Measurements from ENCODE around the gene TUBB8.
A peak's percentile ranks its signal among the peaks of the same experiment; 100 is the strongest.
"Not testable (repeated sequence)": the region's sequence is repeated elsewhere in the genome, so short reads cannot be mapped to it uniquely, and the experiment has no call there.

TUBB8 gene

DNA sequence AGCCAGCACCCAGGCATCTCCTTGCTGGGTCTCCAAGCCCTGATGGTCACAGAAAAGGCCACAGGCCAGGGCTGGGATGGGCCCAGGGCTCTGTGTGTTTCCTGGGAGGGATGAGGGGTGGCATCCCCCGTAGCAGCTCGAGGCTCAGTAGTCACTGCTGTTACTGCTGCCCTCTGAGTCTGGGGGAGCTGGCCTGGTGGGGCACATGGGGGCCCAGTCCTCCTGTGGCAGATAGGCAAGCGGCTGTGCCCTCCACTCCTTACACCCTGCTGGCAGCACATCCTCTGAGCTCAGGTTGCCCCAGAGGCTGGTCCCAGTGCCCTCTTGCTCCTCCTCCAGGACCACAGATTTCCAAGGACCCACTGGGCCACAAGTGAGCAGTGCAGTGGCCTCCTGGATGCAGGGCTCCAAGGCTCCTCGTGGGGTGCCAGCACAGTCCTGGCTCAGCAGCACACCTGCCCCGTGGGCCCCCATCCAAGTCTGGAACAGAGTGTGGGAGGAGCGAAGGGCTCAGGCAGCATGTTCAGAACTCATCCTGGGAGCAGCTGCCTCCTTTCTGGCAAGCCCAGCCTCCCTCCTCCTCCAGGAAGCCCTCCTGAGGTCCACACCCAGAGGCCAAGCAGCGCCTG, 31.5 kb upstream of the TUBB8 start:
- DNase-seq (ENCODE audit: low read depth, low spot score) = no peak
- Histone ChIP-seq H3K9ac (ENCODE audit: insufficient read length, low read depth) (no peak overlapping the region), H3K27me3 (ENCODE audit: insufficient read depth, insufficient read length) (no peaks in the 10 kb centered on the region), H3K4me3 (ENCODE audit: insufficient read length, low read depth) (no peak overlapping the region), H3K36me3 (ENCODE audit: insufficient read depth, insufficient read length, low read length) (no peaks in the 10 kb centered on the region), H3K9me3 (ENCODE audit: insufficient read depth, low read length) (no peaks in the 10 kb centered on the region), H3K4me1 (ENCODE audit: insufficient read depth, insufficient read length) (no peaks in the 10 kb centered on the region)
- TF ChIP-seq SUZ12 (IDR thresholded peaks at IDR 0.05; ENCODE audit: extremely low read depth, insufficient read depth, insufficient read length) (no peak), YY1 (IDR thresholded peaks at IDR 0.05; ENCODE audit: insufficient read depth, insufficient read length) (no peak), ZNF274 (IDR thresholded peaks at IDR 0.05; ENCODE audit: low read depth, low read length) (no peak)

GRCh38 chr10:79532-80215, 30.6 kb upstream of the TUBB8 start:
- no peak for DNase-seq (ENCODE audit: low read depth, low spot score)
- Histone ChIP-seq H3K9ac (ENCODE audit: insufficient read length, low read depth) (no peak overlapping the region), H3K9me3 (ENCODE audit: insufficient read depth, low read length) (no peaks in the 10 kb centered on the region), H3K36me3 (ENCODE audit: insufficient read depth, insufficient read length, low read length) (no peaks in the 10 kb centered on the region), H3K27me3 (ENCODE audit: insufficient read depth, insufficient read length) (no peaks in the 10 kb centered on the region), H3K4me1 (ENCODE audit: insufficient read depth, insufficient read length) (no peaks in the 10 kb centered on the region), H3K4me3 (ENCODE audit: insufficient read length, low read depth) (no peak overlapping the region)
- TF ChIP-seq ZNF274 (IDR thresholded peaks at IDR 0.05; ENCODE audit: low read depth, low read length) = no peak
- no peak for TF ChIP-seq SUZ12 (IDR thresholded peaks at IDR 0.05; ENCODE audit: extremely low read depth, insufficient read depth, insufficient read length)
- no peak for TF ChIP-seq YY1 (IDR thresholded peaks at IDR 0.05; ENCODE audit: insufficient read depth, insufficient read length)

- TF ChIP-seq ZNF274 (IDR thresholded peaks at IDR 0.05; ENCODE audit: low read depth, low read length) = no peak
- TF ChIP-seq YY1 (IDR thresholded peaks at IDR 0.05; ENCODE audit: insufficient read depth, insufficient read length) = no peak
- TF ChIP-seq SUZ12 (IDR thresholded peaks at IDR 0.05; ENCODE audit: extremely low read depth, insufficient read depth, insufficient read length) = no peak
- Histone ChIP-seq H3K9me3 (ENCODE audit: insufficient read depth, low read length) (no peaks in the 10 kb centered on the region), H3K27me3 (ENCODE audit: insufficient read depth, insufficient read length) (no peaks in the 10 kb centered on the region), H3K4me1 (ENCODE audit: insufficient read depth, insufficient read length) (no peaks in the 10 kb centered on the region), H3K9ac (ENCODE audit: insufficient read length, low read depth) (no peak overlapping the region), H3K4me3 (ENCODE audit: insufficient read length, low read depth) (no peak overlapping the region), H3K36me3 (ENCODE audit: insufficient read depth, insufficient read length, low read length) (no peaks in the 10 kb centered on the region)
- no peak for DNase-seq (ENCODE audit: low read depth, low spot score)
These were observed 29.5 kb upstream of the TUBB8 start for GRCh38 chr10:78556-78955.

GRCh38 chr10:74266-74621, 25.1 kb upstream of the TUBB8 start:
- not testable (repeated sequence) for H3K4me1 ChIP-seq (ENCODE audit: insufficient read depth, insufficient read length); H3K9me3 ChIP-seq (ENCODE audit: insufficient read depth, low read length); DNase-seq (ENCODE audit: low read depth, low spot score); H3K9ac ChIP-seq (ENCODE audit: insufficient read length, low read depth); H3K36me3 ChIP-seq (ENCODE audit: insufficient read depth, insufficient read length, low read length); H3K4me3 ChIP-seq (ENCODE audit: insufficient read length, low read depth); H3K27me3 ChIP-seq (ENCODE audit: insufficient read depth, insufficient read length)

GRCh38 chr10:73543-74265, 24.6 kb upstream of the TUBB8 start:
- not testable (repeated sequence) for H3K9me3 ChIP-seq (ENCODE audit: insufficient read depth, low read length); H3K36me3 ChIP-seq (ENCODE audit: insufficient read depth, insufficient read length, low read length); DNase-seq (ENCODE audit: low read depth, low spot score); H3K27me3 ChIP-seq (ENCODE audit: insufficient read depth, insufficient read length); H3K4me1 ChIP-seq (ENCODE audit: insufficient read depth, insufficient read length)
- Histone ChIP-seq H3K9ac (ENCODE audit: insufficient read length, low read depth) (peak overlapping the region; percentile 70), H3K4me3 (ENCODE audit: insufficient read length, low read depth) (peak overlapping the region; percentile 60)

DNA sequence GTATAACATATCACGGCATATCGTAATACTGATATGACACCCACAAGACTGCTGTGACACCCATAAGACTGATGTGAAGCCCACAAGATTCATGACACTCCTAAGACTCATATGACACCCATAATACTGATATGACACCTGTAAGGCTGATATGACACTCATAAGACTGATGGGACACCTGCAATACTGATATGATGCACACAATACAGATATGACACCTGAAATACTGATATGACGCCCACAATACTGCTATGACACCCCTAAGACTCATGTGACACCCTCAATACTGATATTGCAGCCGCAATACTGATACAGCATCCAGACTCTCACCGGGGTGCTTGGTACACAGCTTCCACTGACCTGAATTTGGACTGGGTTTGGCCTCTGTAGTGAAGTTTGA, 19.1 kb upstream of the TUBB8 start:
- not testable (repeated sequence) for H3K4me3 ChIP-seq (ENCODE audit: insufficient read length, low read depth); H3K9me3 ChIP-seq (ENCODE audit: insufficient read depth, low read length); DNase-seq (ENCODE audit: low read depth, low spot score); H3K9ac ChIP-seq (ENCODE audit: insufficient read length, low read depth); H3K27me3 ChIP-seq (ENCODE audit: insufficient read depth, insufficient read length); H3K4me1 ChIP-seq (ENCODE audit: insufficient read depth, insufficient read length); H3K36me3 ChIP-seq (ENCODE audit: insufficient read depth, insufficient read length, low read length)

GRCh38 chr10:49926-50325, 830 bp upstream of the TUBB8 start:
- not testable (repeated sequence) for DNase-seq (ENCODE audit: low read depth, low spot score); H3K9me3 ChIP-seq (ENCODE audit: insufficient read depth, low read length); H3K4me1 ChIP-seq (ENCODE audit: insufficient read depth, insufficient read length); H3K9ac ChIP-seq (ENCODE audit: insufficient read length, low read depth); H3K27me3 ChIP-seq (ENCODE audit: insufficient read depth, insufficient read length); H3K4me3 ChIP-seq (ENCODE audit: insufficient read length, low read depth); H3K36me3 ChIP-seq (ENCODE audit: insufficient read depth, insufficient read length, low read length)

DNA sequence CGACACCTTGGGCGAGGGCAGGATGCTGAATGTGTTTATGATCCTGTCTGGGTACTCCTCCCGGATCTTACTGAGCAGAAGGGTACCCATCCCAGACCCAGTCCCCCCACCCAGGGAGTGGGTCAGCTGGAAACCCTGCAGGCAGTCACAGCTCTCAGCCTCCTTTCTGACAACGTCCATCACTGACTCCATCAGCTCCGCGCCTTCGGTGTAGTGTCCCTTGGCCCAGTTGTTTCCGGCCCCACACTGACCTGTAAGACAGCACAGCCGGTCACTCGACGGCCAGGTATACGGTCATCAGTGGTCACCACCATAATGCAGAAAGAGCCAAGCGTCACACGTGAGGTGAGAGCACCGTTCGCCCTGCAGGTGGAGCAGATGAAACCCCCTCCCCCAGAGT, 1.2 kb downstream of the TUBB8 start:
- H3K9me3 ChIP-seq (ENCODE audit: insufficient read depth, low read length); H3K4me3 ChIP-seq (ENCODE audit: insufficient read length, low read depth); H3K4me1 ChIP-seq (ENCODE audit: insufficient read depth, insufficient read length): not testable (repeated sequence)

GRCh38 chr10:13315-13635, 35.8 kb downstream of the TUBB8 start:
- H3K4me1 ChIP-seq (ENCODE audit: insufficient read depth, insufficient read length); DNase-seq (ENCODE audit: low read depth, low spot score); H3K4me3 ChIP-seq (ENCODE audit: insufficient read length, low read depth); H3K36me3 ChIP-seq (ENCODE audit: insufficient read depth, insufficient read length, low read length); H3K9ac ChIP-seq (ENCODE audit: insufficient read length, low read depth); H3K9me3 ChIP-seq (ENCODE audit: insufficient read depth, low read length); H3K27me3 ChIP-seq (ENCODE audit: insufficient read depth, insufficient read length): not testable (repeated sequence)

More for the DNA sequence above, 1.2 kb downstream of the TUBB8 start:
- not testable (repeated sequence) for H3K9ac ChIP-seq (ENCODE audit: insufficient read length, low read depth); H3K27me3 ChIP-seq (ENCODE audit: insufficient read depth, insufficient read length); DNase-seq (ENCODE audit: low read depth, low spot score); H3K36me3 ChIP-seq (ENCODE audit: insufficient read depth, insufficient read length, low read length)

DNA sequence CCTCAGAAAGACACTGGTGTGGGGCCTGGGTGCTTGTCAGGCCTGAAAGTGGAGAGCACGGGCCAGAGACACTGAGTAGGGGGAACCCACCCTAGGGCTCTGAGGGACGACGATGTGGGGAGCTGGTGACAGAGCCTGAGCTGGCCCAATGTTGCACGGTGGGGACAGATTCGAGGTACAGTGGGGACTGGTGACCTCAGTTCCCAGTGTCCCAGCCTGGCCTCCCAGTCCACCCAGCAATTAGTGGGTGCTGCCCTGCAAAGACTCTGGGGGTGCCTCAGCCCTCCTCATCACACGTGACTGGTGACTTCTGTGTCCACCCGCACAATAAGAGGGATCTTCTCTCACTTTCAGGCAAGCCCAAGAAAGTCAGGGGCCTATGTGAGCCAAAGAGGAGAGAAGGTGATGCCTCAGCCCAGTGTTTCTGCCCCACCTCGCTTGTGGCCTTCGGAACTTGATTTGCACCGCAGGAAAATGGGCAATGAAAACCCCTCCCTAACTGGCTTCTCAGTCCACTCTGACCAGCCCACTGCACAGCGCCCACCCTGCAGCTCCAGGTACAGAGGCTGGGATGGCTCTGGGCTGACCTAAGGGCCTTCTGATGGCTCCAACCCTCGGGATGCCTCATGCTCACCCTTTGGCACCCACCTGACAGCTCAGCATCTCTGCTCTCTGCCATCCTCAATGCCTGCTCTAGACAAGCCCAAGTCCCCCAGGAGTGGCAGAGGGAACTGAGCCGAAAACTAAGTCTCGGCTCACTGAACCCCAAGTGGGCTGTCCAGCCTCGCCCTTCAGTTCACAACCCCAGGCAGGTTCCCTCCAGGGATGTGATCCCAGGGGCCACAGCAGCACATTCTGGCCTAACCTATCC, 36.4 kb downstream of the TUBB8 start:
- not testable (repeated sequence) for H3K4me1 ChIP-seq (ENCODE audit: insufficient read depth, insufficient read length); DNase-seq (ENCODE audit: low read depth, low spot score); H3K9ac ChIP-seq (ENCODE audit: insufficient read length, low read depth); H3K36me3 ChIP-seq (ENCODE audit: insufficient read depth, insufficient read length, low read length); H3K9me3 ChIP-seq (ENCODE audit: insufficient read depth, low read length); H3K4me3 ChIP-seq (ENCODE audit: insufficient read length, low read depth); H3K27me3 ChIP-seq (ENCODE audit: insufficient read depth, insufficient read length)

Data from NT2/D1 (cell line).